Measurements from ENCODE around the gene CTSD.

Gene CTSD

GRCh38 chr11:1754376-1755150, 9.2 kb downstream of the CTSD start:
- DNase-seq: no peak

GRCh38 chr11:1753929-1754305, 9.8 kb downstream of the CTSD start:
- DNase-seq: no peak

- no peak for DNase-seq
Measured at GRCh38 chr11:1753229-1753928, 10.3 kb downstream of the CTSD start.

GRCh38 chr11:1752907-1753228, 10.9 kb downstream of the CTSD start:
- no peak for DNase-seq

GRCh38 chr11:1751999-1752906, 11.5 kb downstream of the CTSD start:
- DNase-seq: no peak

- DNase-seq: no peak
Measured at GRCh38 chr11:1751531-1751921, 12.2 kb downstream of the CTSD start.

GRCh38 chr11:1750840-1751530, 12.7 kb downstream of the CTSD start:
- DNase-seq: no peak

- DNase-seq: no peak
Measured at GRCh38 chr11:1750481-1750839, 13.3 kb downstream of the CTSD start, which contains the start of gene IFITM10. Gene IFITM10, minus strand, starts transcription at chr11:1750595. Its CDS starts 153 bp downstream, at chr11:1750442.

- no peak for DNase-seq
Measured at GRCh38 chr11:1749395-1750351, 14.1 kb downstream of the CTSD start.

GRCh38 chr11:1748636-1749394, 14.9 kb downstream of the CTSD start:
- no peak for DNase-seq

- DNase-seq: no peak
Measured at GRCh38 chr11:1747753-1748635, 15.7 kb downstream of the CTSD start.

- no peak for DNase-seq
Measured at GRCh38 chr11:1746956-1747752, 16.6 kb downstream of the CTSD start.

- no peak for DNase-seq
Measured at GRCh38 chr11:1746511-1746931, 17.2 kb downstream of the CTSD start.

- DNase-seq: no peak
Measured at GRCh38 chr11:1745701-1746320, 17.9 kb downstream of the CTSD start.

GRCh38 chr11:1744891-1745700, 18.6 kb downstream of the CTSD start:
- no peak for DNase-seq

- no peak for DNase-seq
Measured at GRCh38 chr11:1744137-1744886, 19.4 kb downstream of the CTSD start.

All from stimulated activated CD4-positive, alpha-beta T cell treated with anti-CD3 and anti-CD28 coated beads, Interleukin-4, amount 100 ng/mL, for 1 hour (primary cell).